Hematopoietic multipotent progenitor cell (in vitro differentiated cells): ENCODE data around the gene DEPDC4. TPM values are rescaled to one million over a fixed set of nuclear protein-coding genes. Genes with fewer than 3 reads are reported as not detected.
"Not testable (repeated sequence)": the region's sequence is repeated elsewhere in the genome, so short reads cannot be mapped to it uniquely, and the experiment has no call there.

ENCODE experiments used
- DNase-seq, 3 donors: peaks; one replicate each; pipeline ENCODE4 v3.0.0-alpha.2; 2011 to 2015; ENCODE audit warnings: low read depth in 2 of 3, low spot score in 2 of 3
- total RNA-seq: library from RNA; depleted of rRNA; stranded (reverse); fragments of >200 nt; gene quantifications from one replicate; pipeline ENCODE4 v1.2.3, GENCODE V29; 2012

DEPDC4 gene
- 0.27 TPM for total RNA-seq

GRCh38 chr12:100266835-100267602 is at the start of gene DEPDC4, which contains the start of gene SCYL2:
Gene DEPDC4 (minus strand): TSS chr12:100267079. CDS start chr12:100267076, 3 bp downstream.
Gene SCYL2 (plus strand): TSS chr12:100267177. CDS start chr12:100282971, 15,794 bp downstream.
- DNase-seq = peak; percentile 93 to 98 (median 98)

- no peak for DNase-seq
These were observed 44.4 kb upstream of the DEPDC4 start for GRCh38 chr12:100311317-100311716.

- DNase-seq = not testable (repeated sequence)
These were observed 41.3 kb upstream of the DEPDC4 start for GRCh38 chr12:100308138-100308537.

GRCh38 chr12:100304334-100304733 is 37.5 kb upstream of the DEPDC4 start:
- DNase-seq = not testable (repeated sequence)

GRCh38 chr12:100303831-100304230 is 37.0 kb upstream of the DEPDC4 start:
- DNase-seq = no peak

GRCh38 chr12:100302081-100302480 is 35.2 kb upstream of the DEPDC4 start:
- DNase-seq = no peak

GRCh38 chr12:100295764-100296555 is 29.1 kb upstream of the DEPDC4 start:
- no peak for DNase-seq

- not testable (repeated sequence) for DNase-seq
These were observed 27.5 kb upstream of the DEPDC4 start for GRCh38 chr12:100294366-100294765.

- DNase-seq = no peak
These were observed 26.1 kb upstream of the DEPDC4 start for GRCh38 chr12:100293017-100293416.

- DNase-seq = no peak
These were observed 23.1 kb upstream of the DEPDC4 start for GRCh38 chr12:100290016-100290415.

- no peak for DNase-seq
These were observed 22.2 kb upstream of the DEPDC4 start for GRCh38 chr12:100289038-100289437.

- not testable (repeated sequence) for DNase-seq
These were observed 17.7 kb upstream of the DEPDC4 start for GRCh38 chr12:100284556-100284955.

GRCh38 chr12:100279607-100280244 is 12.8 kb upstream of the DEPDC4 start:
- DNase-seq = no peak

- no peak for DNase-seq
These were observed 12.3 kb upstream of the DEPDC4 start for GRCh38 chr12:100279159-100279558.

- DNase-seq = no peak
These were observed 7.4 kb upstream of the DEPDC4 start for GRCh38 chr12:100274291-100274690.

GRCh38 chr12:100273782-100274181 is 6.9 kb upstream of the DEPDC4 start:
- no peak for DNase-seq

- no peak for DNase-seq
These were observed 2.1 kb upstream of the DEPDC4 start for GRCh38 chr12:100268835-100269564.

- DNase-seq = peak; percentile 7 to 31 (median 19)
These were observed 863 bp upstream of the DEPDC4 start for GRCh38 chr12:100267603-100268281.

- no peak for DNase-seq
These were observed 369 bp downstream of the DEPDC4 start for GRCh38 chr12:100266585-100266834.
